HepG2 (cell line): Measurements from ENCODE around the gene ST7L. TPM values are rescaled to one million over a fixed set of nuclear protein-coding genes. Genes with fewer than 3 reads are reported as not detected.
A peak's percentile ranks its signal among the peaks of the same experiment; 100 is the strongest.
"Not testable (repeated sequence)": the region's sequence is repeated elsewhere in the genome, so short reads cannot be mapped to it uniquely, and the experiment has no call there.

ENCODE experiments used
- ATAC-seq: fragments of 200-7000 bp; cut with Tn5 transposase; 3 replicates; pipeline ENCODE4 v1.9.1; 2020; ENCODE audit warnings: mild to moderate bottlenecking, moderate library complexity
- BruUV-seq: library from RNA; stranded (reverse); fragments of 400-500 nt; replicated peaks from 2 replicates; lab custom pipeline; 2021; lab: Mats Ljungman, UMichigan
- CTCF ChIA-PET: fragments of 300-600 bp; formaldehyde crosslinking; extraction: SDS; loops from one replicate; lab custom pipeline; 2021; ENCODE audit warnings: low total read pairs, inconsistent platforms, low intra/inter-chr PET ratio; lab: Yijun Ruan, JAX
- POLR2A ChIA-PET: fragments of 350-600 bp; sonication (Branson Sonifier 250); formaldehyde crosslinking; loops from one replicate; lab custom pipeline; 2020; ENCODE audit warnings: antibody characterized with exemption, inconsistent platforms; lab: Yijun Ruan, JAX
- DNase-seq: peaks from one replicate; pipeline ENCODE4 v3.0.0-alpha.2; 2015; ENCODE audit warnings: low spot score
- FAIRE-seq: peaks from 3 replicates; lab custom pipeline; 2011; peaks lifted over from hg19 to GRCh38; lab: Jason Lieb, UNC
- H2AFZ ChIP-seq: one replicate; pipeline ENCODE4 v1.6.1; 2011; ENCODE audit warnings: low read length, inconsistent platforms
- H3K27ac ChIP-seq: fragments of 300-600 bp; 3 replicates; pipeline ENCODE4 v1.8.0; 2011; ENCODE audit warnings: mixed run types, mild to moderate bottlenecking, mixed read lengths, low read length, inconsistent platforms; ENCODE audit not compliant: insufficient read depth; ENCODE audit errors: extremely low read length
- H3K27me3 ChIP-seq, 2 experiments: fragments of 200-600 bp in 1 of 2; 2 replicates in 1 of 2; 3 replicates in 1 of 2; pipeline versions ENCODE4 v1.6.0 to v1.8.0; 2011; ENCODE audit warnings: low read length in 2 of 2, mild to moderate bottlenecking in 2 of 2, moderate library complexity in 2 of 2, inconsistent platforms in 1 of 2; ENCODE audit not compliant: insufficient read depth in 2 of 2, control insufficient read depth in 1 of 2
- H3K36me3 ChIP-seq, 2 experiments: fragments of 200-600 bp in 1 of 2; replicated peaks in 1 of 2; 2 replicates in 1 of 2; 3 replicates in 1 of 2; pipeline versions ENCODE4 v1.5.1 to v1.8.0; 2011; ENCODE audit warnings: low read length in 2 of 2, inconsistent platforms in 1 of 2; ENCODE audit not compliant: insufficient read depth in 2 of 2, control insufficient read depth in 1 of 2
- H3K4me1 ChIP-seq: 2 replicates; pipeline ENCODE4 v1.5.1; 2012; ENCODE audit warnings: low read length, inconsistent platforms; ENCODE audit not compliant: insufficient read depth
- H3K4me2 ChIP-seq: 2 replicates; pipeline ENCODE4 v1.6.0; 2011; ENCODE audit warnings: low read depth, low read length, inconsistent platforms
- H3K4me3 ChIP-seq, 3 experiments: fragments of 200-600 bp in 1 of 3; sonication (generic), shearing (Covaris generic) in 1 of 3; replicated peaks in 1 of 3; 2 replicates each; pipeline ENCODE4 v1.5.1; 2011 to 2016; ENCODE audit warnings: low read length in 3 of 3, inconsistent platforms in 2 of 3, low read depth in 2 of 3, mild to moderate bottlenecking in 2 of 3, control low read depth in 1 of 3, mixed read lengths in 1 of 3; ENCODE audit not compliant: insufficient read depth in 1 of 3
- H3K79me2 ChIP-seq: one replicate; pipeline ENCODE4 v1.6.1; 2011; ENCODE audit warnings: low read length, inconsistent platforms; ENCODE audit not compliant: insufficient read depth
- H3K9ac ChIP-seq: 2 replicates; pipeline ENCODE4 v1.6.0; 2011; ENCODE audit warnings: mild to moderate bottlenecking, low read depth, low read length, inconsistent platforms; ENCODE audit not compliant: insufficient read depth
- H3K9me3 ChIP-seq: 2 replicates; pipeline ENCODE4 v1.5.1; 2012; ENCODE audit warnings: mild to moderate bottlenecking, low read length
- H4K20me1 ChIP-seq: 2 replicates; pipeline ENCODE4 v1.6.0; 2011; ENCODE audit warnings: inconsistent platforms, mild to moderate bottlenecking, low read length, moderate library complexity; ENCODE audit not compliant: insufficient read depth
- CC2D1A ChIP-seq: sonication (generic); formaldehyde crosslinking; IDR thresholded peaks from 2 replicates; pipeline ENCODE4 v1.8.1; 2023; ENCODE audit warnings: mild to moderate bottlenecking, missing genetic modification reagents
- FLYWCH1 ChIP-seq: sonication (generic); formaldehyde crosslinking; IDR thresholded peaks from 2 replicates; pipeline ENCODE4 v1.8.1; 2023; ENCODE audit warnings: mild to moderate bottlenecking, missing genetic modification reagents
- NFRKB ChIP-seq: fragments of 450-650 bp; IDR thresholded peaks from 2 replicates; pipeline ENCODE4 v1.6.1; 2017
- TP53 ChIP-seq: sonication (generic); formaldehyde crosslinking; conservative IDR thresholded peaks from 2 replicates; pipeline ENCODE4 v1.4.0; 2020; ENCODE audit warnings: missing genetic modification reagents
- YEATS4 ChIP-seq: sonication (generic); formaldehyde crosslinking; IDR thresholded peaks from 2 replicates; pipeline ENCODE4 v1.4.0; 2020; ENCODE audit warnings: missing genetic modification reagents, borderline replicate concordance
- ZC3H13 ChIP-seq: sonication (generic); formaldehyde crosslinking; IDR thresholded peaks from 2 replicates; pipeline ENCODE4 v1.8.1; 2023; ENCODE audit warnings: mild to moderate bottlenecking, missing genetic modification reagents, moderate library complexity
- ZFP36L2 ChIP-seq: sonication (generic); formaldehyde crosslinking; IDR thresholded peaks from 2 replicates; pipeline ENCODE4 v1.4.0; 2020; ENCODE audit warnings: missing genetic modification reagents
- ZNF121 ChIP-seq: sonication (generic); formaldehyde crosslinking; IDR thresholded peaks from 2 replicates; pipeline ENCODE4 v1.5.0; 2020; ENCODE audit warnings: mild to moderate bottlenecking, missing genetic modification reagents
- ZNF180 ChIP-seq: sonication (generic); formaldehyde crosslinking; IDR thresholded peaks from 2 replicates; pipeline ENCODE4 v1.4.0; 2020; ENCODE audit warnings: low read depth, missing genetic modification reagents, borderline replicate concordance
- ZNF20 ChIP-seq: sonication (generic); formaldehyde crosslinking; IDR thresholded peaks from 2 replicates; pipeline ENCODE4 v1.4.0; 2020; ENCODE audit warnings: mild to moderate bottlenecking, moderate library complexity, missing genetic modification reagents
- ZNF432 ChIP-seq: sonication (generic); formaldehyde crosslinking; IDR thresholded peaks from 2 replicates; pipeline ENCODE4 v1.5.0; 2020; ENCODE audit warnings: missing genetic modification reagents, mild to moderate bottlenecking, borderline replicate concordance
- ZSCAN21 ChIP-seq: sonication (generic); formaldehyde crosslinking; IDR thresholded peaks from 2 replicates; pipeline ENCODE4 v1.8.0; 2022; ENCODE audit warnings: mild to moderate bottlenecking, missing genetic modification reagents, moderate library complexity, borderline replicate concordance
- WGBS: methylation state at CpG from one replicate; pipeline ENCODE4 v1.1.6; 2017; ENCODE audit warnings: low lambda C conversion rate; 5-methylcytosine and 5-hydroxymethylcytosine counted together
- in situ Hi-C: cut with HindIII; loops from 2 replicates; pipeline ENCODE4 v1.10.0; 2017; ENCODE audit warnings: low pct_unique_long_range_greater_than_20kb; ENCODE audit not compliant: extremely low pct_ligation_motif_present
- intact Hi-C: fragments of 100-400 bp; cut with micrococcal nuclease; formaldehyde crosslinking; loops from one replicate; pipeline ENCODE4 v1.10.0; 2022; ENCODE audit not compliant: unreplicated experiment
- polyA plus RNA-seq, 8 experiments: library from polyadenylated mRNA; depleted of rRNA in 3 of 8; stranded (reverse) in 7 of 8; unstranded in 1 of 8; fragments of >200 nt; fragmentation: Illumina TruSeq in 4 of 8; extraction: Trizol in 4 of 8; gene quantifications; 2 replicates each; pipeline versions ENCODE4 v1.2.1 to v1.2.3, GENCODE V29; 2011 to 2016; ENCODE audit warnings: low read depth in 4 of 8, missing spikeins in 1 of 8, mixed read lengths in 1 of 8; ENCODE audit not compliant: insufficient read depth in 1 of 8
- total RNA-seq, 5 experiments: library from RNA; depleted of rRNA; stranded (reverse); fragments of >200 nt; fragmentation: Illumina TruSeq; extraction: Trizol; gene quantifications; 2 replicates each; pipeline ENCODE4 v1.2.3, GENCODE V29; 2016; ENCODE audit warnings: low read depth in 1 of 5
- TF ChIP-seq, protein P1 (sequence below): sonication (generic); formaldehyde crosslinking; IDR thresholded peaks from 2 replicates; pipeline ENCODE4 v1.8.0; 2023; ENCODE audit warnings: mild to moderate bottlenecking, missing genetic modification reagents

Gene ST7L
- total and polyA plus RNA-seq, 2 of the 13 experiments (the other 11 are each of a cell fraction or from before 2014, with no cell fraction given), result 8.6 to 19.9 TPM

DNA sequence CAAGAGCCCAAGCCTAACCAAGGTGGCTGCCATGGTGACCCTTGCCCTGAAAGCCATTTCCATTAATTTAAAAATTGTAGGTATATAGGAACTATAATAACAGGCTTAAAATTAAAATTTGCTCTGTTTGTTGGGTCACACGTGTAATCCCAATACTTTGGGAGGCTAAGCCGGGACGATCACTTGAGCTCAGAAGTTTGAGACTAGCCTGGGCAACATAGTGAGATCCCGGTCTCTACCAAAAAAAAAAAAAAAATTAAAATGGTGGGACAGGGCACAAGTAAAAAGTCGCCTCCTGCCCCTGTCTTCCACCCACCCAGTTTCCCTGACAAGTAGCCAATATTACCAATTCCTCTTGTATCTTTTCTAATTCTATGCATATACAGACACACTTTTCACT is 7.3 kb upstream of the ST7L start:
- H3K4me1 ChIP-seq, result peaks cover 54% of the 10 kb centered on the region
- no peak overlapping the region for H2AFZ ChIP-seq
- TF ChIP-seq ZNF121 (CRISPR knock-in tag) (peak; percentile 57; the same call in 1 of the 2 replicates), YEATS4 (no peak)
- H4K20me1 ChIP-seq, result peaks cover 28% of the 10 kb centered on the region
- no peak for FAIRE-seq
- ATAC-seq, result no peak
- H3K4me3 ChIP-seq, result no peak overlapping the region
- no peaks in the 10 kb centered on the region for H3K27me3 ChIP-seq
- peaks cover 0 to 18% of the 10 kb centered on the region in 2 experiments; a peak in 3 of 5 replicates for H3K36me3 ChIP-seq
- CTCF ChIA-PET, result no interaction called here
- H3K9me3 ChIP-seq, result no peaks in the 10 kb centered on the region
- no peak overlapping the region for H3K9ac ChIP-seq
- H3K79me2 ChIP-seq, result peaks cover 88% of the 10 kb centered on the region
- no TSS peak for BruUV-seq
- POLR2A ChIA-PET, result no interaction called here
- no peak overlapping the region for H3K27ac ChIP-seq
- intact Hi-C loops (no loop called here), in situ Hi-C loops (no loop called here)
- no peak overlapping the region for H3K4me2 ChIP-seq
- DNase-seq, result no peak
- WGBS, result 89% methylated on average over 5 of the region's 5 CpGs

DNA sequence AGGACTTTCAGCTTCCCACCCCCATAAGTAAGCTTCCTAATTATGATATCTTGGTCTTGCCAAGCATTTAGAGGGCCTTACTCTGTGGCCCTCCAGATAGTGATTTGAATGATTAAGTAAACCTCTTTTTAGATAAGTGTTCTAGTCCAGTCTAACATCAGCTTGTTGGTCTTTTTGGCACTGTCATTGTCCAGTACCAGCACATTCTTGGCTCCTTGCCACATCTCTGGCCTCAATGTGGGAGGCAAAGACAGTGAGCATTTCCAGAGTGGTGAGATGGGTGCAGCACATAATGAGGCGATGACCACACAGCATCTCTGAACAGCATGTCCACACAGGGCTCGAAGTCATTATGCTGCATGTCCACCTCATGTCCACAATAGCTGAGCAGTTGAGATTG is 6.8 kb upstream of the ST7L start:
- no peaks in the 10 kb centered on the region for H3K9me3 ChIP-seq
- H3K36me3 ChIP-seq, result peaks cover 0 to 15% of the 10 kb centered on the region in 2 experiments; a peak in 3 of 5 replicates
- H3K4me1 ChIP-seq, result peaks cover 54% of the 10 kb centered on the region
- ChIA-PET CTCF (no interaction called here), POLR2A (interaction anchor here (0.9 kb wide), 1 partner anchor 47 kb away, joined by 5 read pairs; no protein-coding TSS in a partner anchor)
- intact Hi-C loops (no loop called here), in situ Hi-C loops (no loop called here)
- ATAC-seq (no peak; the same call in 2 of the 3 replicates), DNase-seq (no peak), FAIRE-seq (no peak)
- no peak overlapping the region for H3K9ac ChIP-seq
- no peak overlapping the region for H2AFZ ChIP-seq
- no peak overlapping the region for H3K4me3 ChIP-seq
- H3K79me2 ChIP-seq, result peaks cover 88% of the 10 kb centered on the region
- no peak overlapping the region for H3K27ac ChIP-seq
- no TSS peak for BruUV-seq
- no peak overlapping the region for H3K4me2 ChIP-seq
- no peak for TF ChIP-seq ZNF432
- no peak for TF ChIP-seq CC2D1A (CRISPR knock-in tag)
- TF ChIP-seq ZNF180 (CRISPR knock-in tag), result no peak
- no peak for TF ChIP-seq FLYWCH1 (CRISPR knock-in tag)
- TF ChIP-seq TP53 (CRISPR knock-in tag), result no peak
- TF ChIP-seq, protein P1, sequence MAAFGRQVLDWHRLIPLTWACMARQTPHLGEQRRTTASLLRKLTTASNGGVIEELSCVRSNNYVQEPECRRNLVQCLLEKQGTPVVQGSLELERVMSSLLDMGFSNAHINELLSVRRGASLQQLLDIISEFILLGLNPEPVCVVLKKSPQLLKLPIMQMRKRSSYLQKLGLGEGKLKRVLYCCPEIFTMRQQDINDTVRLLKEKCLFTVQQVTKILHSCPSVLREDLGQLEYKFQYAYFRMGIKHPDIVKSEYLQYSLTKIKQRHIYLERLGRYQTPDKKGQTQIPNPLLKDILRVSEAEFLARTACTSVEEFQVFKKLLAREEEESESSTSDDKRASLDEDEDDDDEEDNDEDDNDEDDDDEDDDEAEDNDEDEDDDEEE (CRISPR knock-in tag), result no peak
- no peak for TF ChIP-seq ZFP36L2 (CRISPR knock-in tag)
- no peak for TF ChIP-seq ZNF20 (CRISPR knock-in tag)
- no peak for TF ChIP-seq NFRKB
- no peak for TF ChIP-seq ZSCAN21 (CRISPR knock-in tag)
- no peak for TF ChIP-seq ZC3H13 (CRISPR knock-in tag)
- 100% methylated on average over 1 of the region's 2 CpGs for WGBS
- H3K27me3 ChIP-seq, result no peaks in the 10 kb centered on the region
- peaks cover 33% of the 10 kb centered on the region for H4K20me1 ChIP-seq

DNA sequence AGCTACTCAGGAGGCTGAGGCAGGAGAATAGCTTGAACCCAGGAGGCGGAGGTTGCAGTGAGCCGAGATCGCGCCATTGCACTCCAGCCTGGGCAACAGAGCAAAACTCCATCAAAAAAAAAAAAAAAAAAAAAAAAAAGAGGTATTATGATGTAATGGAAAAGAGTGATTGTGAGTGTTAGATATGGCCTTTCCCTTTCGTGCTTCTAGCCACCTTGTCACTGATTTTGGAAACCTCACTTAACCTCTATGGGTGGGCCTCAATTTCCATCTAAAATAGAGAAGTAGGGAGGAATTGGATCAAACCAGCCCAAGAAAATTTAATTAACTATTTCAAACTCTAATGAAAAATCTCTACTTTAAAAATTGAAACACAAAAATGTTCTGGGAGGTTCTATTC is 5.6 kb upstream of the ST7L start:
- H2AFZ ChIP-seq, DNase-seq, ATAC-seq, in situ Hi-C loops, H3K27ac ChIP-seq, H3K27me3 ChIP-seq, FAIRE-seq, CTCF ChIA-PET, H3K4me3 ChIP-seq, BruUV-seq, H3K4me2 ChIP-seq, H3K9me3 ChIP-seq, POLR2A ChIA-PET, H3K9ac ChIP-seq, intact Hi-C loops: not testable (repeated sequence)
- Histone ChIP-seq H3K36me3 (peaks cover 0 to 13% of the 10 kb centered on the region in 2 experiments; a peak in 3 of 5 replicates), H4K20me1 (peaks cover 35% of the 10 kb centered on the region), H3K79me2 (peaks cover 90% of the 10 kb centered on the region), H3K4me1 (peaks cover 56% of the 10 kb centered on the region)
- WGBS, result 100% methylated on average over 5 of the region's 5 CpGs
